Activated CD4-positive, alpha-beta T cell treated with anti-CD3 and anti-CD28 coated beads for 24 hours (primary cell): ENCODE data around the gene RBM34.
"Not testable (repeated sequence)": the region's sequence is repeated elsewhere in the genome, so short reads cannot be mapped to it uniquely, and the experiment has no call there.

Source experiments
- DNase-seq, 2 donors: peaks; one replicate each; pipeline ENCODE4 v3.0.0-alpha.2; 2020; ENCODE audit warnings: low read depth in 2 of 2

Gene RBM34

DNA sequence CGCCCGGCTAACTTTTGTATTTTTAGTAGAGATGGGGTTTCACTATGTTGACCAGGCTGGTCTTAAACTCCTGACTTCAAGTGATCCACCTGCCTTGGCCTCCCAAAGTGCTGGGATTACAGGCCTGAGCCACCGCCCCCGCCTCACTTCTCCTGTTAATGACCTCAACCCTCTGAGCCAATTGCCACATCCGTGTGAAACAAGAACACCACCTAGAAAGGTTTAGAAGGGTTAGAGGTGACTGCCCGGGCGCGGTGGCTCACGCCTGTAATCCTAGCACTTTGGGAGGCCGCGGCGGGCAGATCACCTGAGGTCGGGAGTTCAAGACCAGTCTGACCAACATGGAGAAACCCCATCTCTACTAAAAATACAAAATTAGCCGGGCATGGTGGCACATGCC, 68.6 kb downstream of the RBM34 start:
- DNase-seq, result not testable (repeated sequence)

DNA sequence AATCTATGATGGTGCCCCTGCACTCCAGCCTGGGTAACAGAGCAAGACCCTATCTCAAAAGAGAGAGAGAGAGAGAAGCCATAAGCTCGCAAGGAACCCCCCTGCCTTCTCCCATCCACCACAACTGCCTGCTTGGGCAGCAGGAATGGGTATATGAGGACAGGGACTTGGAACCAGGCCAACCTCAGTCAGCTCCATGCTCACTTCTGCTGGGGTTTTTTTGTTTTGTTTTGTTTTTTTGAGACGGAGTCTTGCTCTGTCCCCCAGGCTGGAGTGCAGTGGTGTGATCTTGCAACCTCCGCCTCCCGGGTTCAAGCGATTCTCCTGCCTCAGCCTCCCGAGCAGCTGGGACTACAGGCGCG, 69.0 kb downstream of the RBM34 start:
- DNase-seq, result not testable (repeated sequence)

DNA sequence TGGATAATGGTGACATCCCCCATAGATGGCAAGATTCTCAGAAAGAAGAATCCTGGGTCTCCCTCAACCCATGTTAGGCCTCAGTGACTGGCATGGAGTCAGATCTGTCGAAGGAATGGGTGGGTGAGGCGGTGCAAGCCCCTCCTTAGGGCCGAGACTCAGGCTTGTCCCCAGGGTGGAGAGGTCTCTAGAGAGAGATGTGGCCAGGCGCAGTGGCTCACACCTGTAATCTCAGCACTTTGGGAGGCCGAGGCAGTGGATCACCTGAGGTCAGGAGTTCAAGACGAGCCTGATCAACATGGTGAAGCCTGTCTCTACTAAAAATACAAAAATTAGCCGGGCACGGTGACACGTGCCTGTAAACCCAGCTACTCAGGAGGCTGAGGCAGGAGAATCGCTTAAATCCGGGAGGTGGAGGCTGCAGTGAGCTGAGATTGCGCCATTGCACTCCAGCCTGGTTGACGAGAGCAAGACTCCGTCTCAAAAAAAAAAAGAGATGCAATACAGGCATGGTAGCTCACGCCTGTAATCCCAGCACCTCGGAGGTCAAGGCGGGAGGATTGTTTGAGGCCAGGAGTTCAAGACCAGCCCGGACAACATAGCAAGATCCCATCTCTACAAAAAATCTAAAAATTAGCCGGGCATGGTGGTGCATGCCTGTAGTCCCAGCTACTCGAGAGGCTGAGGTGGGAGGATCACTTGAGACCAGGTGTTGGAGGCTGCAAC, 69.6 kb downstream of the RBM34 start:
- not testable (repeated sequence) for DNase-seq

DNA sequence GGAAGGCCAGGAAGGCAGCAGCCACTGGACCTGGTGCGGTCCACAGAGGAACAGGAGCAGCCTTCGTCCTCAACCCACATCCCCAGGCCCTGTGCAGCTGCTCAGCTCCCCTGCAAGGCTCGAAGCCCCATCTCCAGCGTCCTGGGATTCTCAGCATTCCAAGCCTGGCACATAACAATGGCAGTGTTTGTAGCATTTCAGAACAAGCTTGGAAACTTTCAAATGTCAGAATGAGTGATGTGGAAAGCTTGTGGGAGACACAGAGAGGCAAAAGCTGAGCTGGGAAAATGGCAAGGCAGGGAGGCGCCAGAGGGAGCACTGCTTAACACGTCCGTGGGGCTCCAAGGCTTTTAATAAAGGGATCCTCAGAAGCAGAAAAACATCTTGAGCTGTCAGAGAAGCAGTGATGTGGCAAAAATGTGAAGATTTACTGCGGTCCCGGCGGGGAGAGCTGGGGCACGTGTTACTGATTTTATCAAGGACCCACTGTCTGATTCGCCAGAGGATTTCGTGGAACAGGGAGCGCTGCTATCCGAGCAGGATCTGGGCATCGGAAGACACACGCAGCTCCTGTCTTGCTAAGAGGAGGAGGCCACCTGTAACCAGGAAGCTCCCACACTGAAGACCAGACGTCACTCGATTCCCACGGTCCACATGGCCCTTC, 70.5 kb downstream of the RBM34 start:
- DNase-seq, result no peak

DNA sequence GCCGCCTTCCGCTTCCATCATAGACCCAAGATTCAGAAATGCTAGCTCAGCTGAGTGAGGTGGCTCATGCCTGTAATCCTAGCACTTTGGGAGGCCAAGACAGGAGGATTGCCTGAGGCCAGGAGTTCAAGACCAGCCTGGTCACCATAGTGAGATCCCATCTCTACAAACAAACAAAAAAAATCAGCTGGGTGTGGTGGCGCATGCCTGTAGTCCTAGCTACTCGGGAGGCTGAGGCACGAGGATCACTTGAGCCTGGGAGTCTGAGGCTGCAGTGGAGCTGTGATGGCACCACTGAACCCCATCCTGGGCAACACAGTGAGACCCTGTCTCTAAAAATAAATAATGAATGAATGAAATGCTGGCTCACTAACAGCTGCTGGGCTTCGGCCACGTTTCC, 72.1 kb downstream of the RBM34 start:
- no peak for DNase-seq

DNA sequence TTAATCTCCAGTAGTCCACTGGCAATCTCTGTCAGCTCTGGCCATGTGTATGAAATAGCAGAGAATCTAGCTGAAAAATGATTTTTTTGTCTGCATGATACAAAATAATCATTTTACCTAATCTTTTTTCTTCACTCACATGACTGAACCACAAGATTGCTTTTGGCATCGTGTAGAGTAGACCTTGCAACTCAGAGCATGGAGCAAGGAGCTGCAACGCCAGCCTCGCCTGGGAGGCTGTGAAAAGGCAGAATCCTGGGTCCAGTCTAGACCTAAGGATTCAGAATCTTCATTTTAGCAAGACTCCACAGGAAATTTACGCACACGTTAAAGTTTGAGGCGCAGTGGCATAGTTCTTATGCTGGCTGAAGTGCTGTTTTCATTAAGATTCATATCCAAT, 72.6 kb downstream of the RBM34 start:
- DNase-seq, result no peak

DNA sequence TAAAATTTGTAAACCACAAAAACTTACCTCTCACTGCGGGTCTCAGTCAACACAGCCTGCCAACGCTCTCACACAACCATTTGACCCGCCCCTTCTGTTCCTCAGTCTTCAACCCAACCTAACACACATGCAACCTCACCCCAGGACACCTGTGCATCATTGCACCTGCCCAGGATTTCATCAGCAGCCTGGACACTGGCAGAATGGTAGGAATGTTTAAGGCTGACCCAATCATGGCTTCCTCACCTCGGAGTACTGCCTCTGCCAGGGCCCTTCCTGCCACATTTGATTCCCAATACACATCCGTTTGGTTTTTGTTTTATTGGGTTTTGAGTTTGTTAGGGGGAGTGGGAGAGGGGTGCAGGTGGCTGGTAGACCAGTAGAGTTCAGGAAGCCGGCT, 73.1 kb downstream of the RBM34 start:
- DNase-seq, result no peak

DNA sequence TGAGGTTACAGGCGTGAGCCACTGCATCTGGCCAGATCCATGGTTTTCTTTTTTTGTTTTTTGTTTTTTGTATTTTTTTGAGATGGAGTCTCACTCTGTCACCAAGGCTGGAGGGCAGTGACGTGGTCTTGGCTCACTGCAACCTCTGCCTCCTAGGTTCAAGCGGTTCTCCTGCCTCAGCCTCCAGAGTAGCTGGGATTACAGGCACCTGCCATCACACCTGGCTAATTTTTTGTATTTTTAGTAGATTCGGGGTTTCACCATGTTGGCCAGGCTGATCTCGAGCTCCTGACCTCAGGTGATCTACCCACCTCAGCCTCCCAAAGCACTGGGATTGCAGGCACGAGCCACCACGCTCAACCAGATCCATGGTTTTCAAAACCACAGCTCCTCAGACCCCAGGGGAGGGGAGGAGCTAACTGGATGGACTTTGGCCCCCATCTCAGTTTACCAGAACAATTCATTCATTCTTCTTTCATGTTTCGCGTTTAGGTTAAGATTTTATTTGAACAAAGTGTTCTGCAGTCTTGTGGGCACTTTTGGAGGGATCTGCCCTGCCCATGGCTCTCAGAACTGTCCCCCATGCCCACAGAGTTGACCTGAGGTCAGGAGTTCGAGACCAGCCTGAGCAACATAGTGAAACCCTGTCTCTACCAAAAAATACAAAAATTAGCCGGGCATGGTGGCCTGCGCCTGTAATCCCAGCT, 75.5 kb downstream of the RBM34 start:
- DNase-seq, result not testable (repeated sequence)
